Gastroesophageal sphincter (tissue), 4 donors: Measurements from ENCODE around the gene CCDC195. TPM values are rescaled to one million over a fixed set of nuclear protein-coding genes. Genes with fewer than 3 reads are reported as not detected.

Source experiments
- ATAC-seq: fragments of 150-250 bp; one replicate; pipeline ENCODE4 v1.9.1; 2016; ENCODE audit warnings: mild to moderate bottlenecking, moderate library complexity
- H3K27ac ChIP-seq, 4 donors: fragments of 200-600 bp; sonication (generic) in 3 of 4; 1 replicate in 3 of 4; 2 replicates in 1 of 4; pipeline ENCODE4 v1.5.1; 2016 to 2019
- H3K27me3 ChIP-seq: fragments of 200-600 bp; sonication (generic); one replicate; pipeline ENCODE4 v1.5.1; 2019
- H3K36me3 ChIP-seq, 2 donors: fragments of 200-600 bp; sonication (generic); one replicate each; pipeline ENCODE4 v1.5.1; 2019; ENCODE audit warnings: control low read depth in 1 of 2
- H3K4me1 ChIP-seq, 3 donors: fragments of 200-600 bp; sonication (generic); 1 replicate in 2 of 3; 2 replicates in 1 of 3; pipeline ENCODE4 v1.5.1; 2016 to 2019; ENCODE audit warnings: control low read depth in 2 of 3
- H3K4me3 ChIP-seq, 2 donors: fragments of 200-600 bp; sonication (generic); one replicate each; pipeline ENCODE4 v1.5.1; 2019; ENCODE audit warnings: mild to moderate bottlenecking in 1 of 2, moderate library complexity in 1 of 2
- H3K9me3 ChIP-seq, 3 donors: fragments of 200-600 bp; sonication (generic); one replicate each; pipeline ENCODE4 v1.5.1; 2017 to 2019; ENCODE audit warnings: control low read depth in 2 of 3
- EP300 ChIP-seq: sonication (generic); formaldehyde crosslinking; IDR thresholded peaks from one replicate; pipeline ENCODE4 v1.6.1; 2017; ENCODE audit warnings: antibody characterized with exemption, mild to moderate bottlenecking
- POLR2A ChIP-seq, 2 donors: fragments of 450-650 bp; IDR thresholded peaks; one replicate each; pipeline ENCODE4 v1.6.1; 2017; ENCODE audit warnings: antibody characterized with exemption in 2 of 2, mild to moderate bottlenecking in 2 of 2, moderate library complexity in 1 of 2
- POLR2AphosphoS5 ChIP-seq: sonication (generic); formaldehyde crosslinking; IDR thresholded peaks from one replicate; pipeline ENCODE4 v1.6.1; 2017; ENCODE audit warnings: antibody characterized with exemption
- WGBS, 2 donors: methylation state at CpG; one replicate each; pipeline ENCODE4 v1.1.5; 2018; ENCODE audit warnings: low coverage in 1 of 2; 5-methylcytosine and 5-hydroxymethylcytosine counted together
- total RNA-seq, 4 donors: library from RNA; depleted of rRNA; stranded (reverse); fragments of >200 nt; gene quantifications; one replicate each; pipeline ENCODE4 v1.1.0, GENCODE V29; 2016
- TF ChIP-seq, protein P1 (sequence below), 4 experiments: fragments of 200-600 bp in 2 of 4; fragments of 450-650 bp in 2 of 4; sonication (generic) in 1 of 4; IDR thresholded peaks; one replicate each; pipeline ENCODE4 v1.5.1; 2017 to 2019; ENCODE audit warnings: antibody characterized with exemption in 4 of 4, mild to moderate bottlenecking in 2 of 4, moderate library complexity in 2 of 4

Gene CCDC195
- total RNA-seq, 4 donors from 2014 or later = not detected

GRCh38 chr2:224722250-224722649, 6.1 kb upstream of the CCDC195 start:
- Histone ChIP-seq H3K27me3 (no peaks in the 10 kb centered on the region), H3K4me1 (no peaks in the 10 kb centered on the region), H3K36me3 (no peaks in the 10 kb centered on the region), H3K27ac (no peak overlapping the region), H3K4me3 (no peak overlapping the region), H3K9me3 (peaks cover 0 to 7% (median 0%) of the 10 kb centered on the region in 3 donors)
- WGBS, 2 donors = 72 to 100% methylated on average over 1 to 3 of the region's 3 CpGs
- ATAC-seq = no peak
- TF ChIP-seq, protein P1, sequence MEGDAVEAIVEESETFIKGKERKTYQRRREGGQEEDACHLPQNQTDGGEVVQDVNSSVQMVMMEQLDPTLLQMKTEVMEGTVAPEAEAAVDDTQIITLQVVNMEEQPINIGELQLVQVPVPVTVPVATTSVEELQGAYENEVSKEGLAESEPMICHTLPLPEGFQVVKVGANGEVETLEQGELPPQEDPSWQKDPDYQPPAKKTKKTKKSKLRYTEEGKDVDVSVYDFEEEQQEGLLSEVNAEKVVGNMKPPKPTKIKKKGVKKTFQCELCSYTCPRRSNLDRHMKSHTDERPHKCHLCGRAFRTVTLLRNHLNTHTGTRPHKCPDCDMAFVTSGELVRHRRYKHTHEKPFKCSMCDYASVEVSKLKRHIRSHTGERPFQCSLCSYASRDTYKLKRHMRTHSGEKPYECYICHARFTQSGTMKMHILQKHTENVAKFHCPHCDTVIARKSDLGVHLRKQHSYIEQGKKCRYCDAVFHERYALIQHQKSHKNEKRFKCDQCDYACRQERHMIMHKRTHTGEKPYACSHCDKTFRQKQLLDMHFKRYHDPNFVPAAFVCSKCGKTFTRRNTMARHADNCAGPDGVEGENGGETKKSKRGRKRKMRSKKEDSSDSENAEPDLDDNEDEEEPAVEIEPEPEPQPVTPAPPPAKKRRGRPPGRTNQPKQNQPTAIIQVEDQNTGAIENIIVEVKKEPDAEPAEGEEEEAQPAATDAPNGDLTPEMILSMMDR (IDR thresholded peaks at IDR 0.05) = no peak
- TF ChIP-seq POLR2AphosphoS5 = no peak
- no peak for TF ChIP-seq EP300
- no peak for TF ChIP-seq POLR2A (IDR thresholded peaks at IDR 0.05)

DNA sequence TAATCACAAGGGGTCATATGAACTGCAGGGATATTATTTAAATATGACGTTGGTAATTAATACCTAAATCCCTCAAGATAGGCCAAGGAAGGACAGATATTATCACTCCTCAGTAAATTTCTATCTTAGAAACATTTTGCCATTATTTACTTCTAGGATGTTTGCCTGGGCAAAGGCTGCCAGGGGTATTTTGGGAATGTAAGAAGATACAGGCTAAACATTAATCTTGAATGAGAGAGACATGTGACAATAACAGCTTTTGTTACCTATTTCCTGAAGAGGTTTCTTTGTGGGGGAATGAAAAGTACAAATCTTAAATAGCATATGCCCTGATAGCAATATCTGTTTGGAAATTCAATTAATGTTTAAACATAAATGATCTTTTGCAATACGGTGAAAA, 756 bp upstream of the CCDC195 start:
- H3K4me3 ChIP-seq = no peak overlapping the region
- H3K9me3 ChIP-seq = no peaks in the 10 kb centered on the region
- H3K27me3 ChIP-seq = no peaks in the 10 kb centered on the region
- H3K27ac ChIP-seq = no peak overlapping the region
- TF ChIP-seq POLR2AphosphoS5 = no peak
- ATAC-seq = no peak
- H3K36me3 ChIP-seq = no peaks in the 10 kb centered on the region
- H3K4me1 ChIP-seq = no peaks in the 10 kb centered on the region
- WGBS, 2 donors = 74 to 88% methylated on average over 2 of the region's 2 CpGs

- no peak for ATAC-seq
- TF ChIP-seq, protein P1 (IDR thresholded peaks at IDR 0.05) = no peak
- TF ChIP-seq EP300 (no peak), POLR2A (IDR thresholded peaks at IDR 0.05) (no peak), POLR2AphosphoS5 (no peak)
- Histone ChIP-seq H3K36me3 (no peaks in the 10 kb centered on the region), H3K27ac (no peak overlapping the region), H3K4me3 (no peak overlapping the region), H3K9me3 (no peaks in the 10 kb centered on the region), H3K27me3 (no peaks in the 10 kb centered on the region), H3K4me1 (no peaks in the 10 kb centered on the region)
- 16 to 34% methylated on average over 10 of the region's 10 CpGs for WGBS, 2 donors
These were observed 4.1 kb downstream of the CCDC195 start for GRCh38 chr2:224711859-224712665.

- WGBS, 2 donors = 40 to 77% methylated on average over 1 to 3 of the region's 3 CpGs
- ATAC-seq = no peak
- no peaks in the 10 kb centered on the region for H3K4me1 ChIP-seq
- no peaks in the 10 kb centered on the region for H3K27me3 ChIP-seq
- no peaks in the 10 kb centered on the region for H3K9me3 ChIP-seq
- no peaks in the 10 kb centered on the region for H3K36me3 ChIP-seq
- H3K27ac ChIP-seq = no peak overlapping the region
- no peak for TF ChIP-seq EP300
- TF ChIP-seq POLR2AphosphoS5 = no peak
- TF ChIP-seq, protein P1 (IDR thresholded peaks at IDR 0.05) = no peak
- no peak for TF ChIP-seq POLR2A (IDR thresholded peaks at IDR 0.05)
- no peak overlapping the region for H3K4me3 ChIP-seq
These were observed 4.8 kb downstream of the CCDC195 start for GRCh38 chr2:224711381-224711780.

DNA sequence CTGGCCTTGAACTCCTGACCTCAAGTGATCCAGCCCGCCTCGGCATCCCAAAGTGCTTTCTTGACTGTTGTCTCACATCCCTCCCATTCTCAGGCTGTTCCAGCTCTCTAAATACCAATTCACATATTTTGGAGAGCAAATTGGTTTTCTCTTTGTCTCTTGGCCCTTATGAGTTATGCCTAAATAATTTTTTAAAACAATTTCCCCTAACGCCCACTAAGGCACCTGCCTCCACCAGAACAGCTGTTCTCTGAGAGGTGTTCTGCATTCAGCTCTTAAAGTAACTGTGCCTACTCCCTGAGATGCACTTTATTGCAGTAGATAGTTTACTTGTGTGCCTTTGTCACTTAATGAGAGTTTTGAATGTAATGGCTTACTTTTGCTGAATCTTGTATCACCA, 6.9 kb downstream of the CCDC195 start:
- no peak overlapping the region for H3K27ac ChIP-seq
- WGBS, 2 donors = 51 to 74% methylated on average over 3 of the region's 3 CpGs
- H3K27me3 ChIP-seq = no peaks in the 10 kb centered on the region
- H3K36me3 ChIP-seq = no peaks in the 10 kb centered on the region
- ATAC-seq = no peak
- TF ChIP-seq, protein P1 (IDR thresholded peaks at IDR 0.05) = no peak
- TF ChIP-seq POLR2AphosphoS5 (no peak), EP300 (no peak), POLR2A (IDR thresholded peaks at IDR 0.05) (no peak)
- no peaks in the 10 kb centered on the region for H3K9me3 ChIP-seq
- H3K4me1 ChIP-seq = no peaks in the 10 kb centered on the region
- H3K4me3 ChIP-seq = no peak overlapping the region
